ENCODE results near the gene SYF2. TPM values are rescaled to one million over a fixed set of nuclear protein-coding genes. Genes with fewer than 3 reads are reported as not detected.
"Not testable (repeated sequence)": the region's sequence is repeated elsewhere in the genome, so short reads cannot be mapped to it uniquely, and the experiment has no call there.

Gene SYF2
- total RNA-seq, 1 donor, result 12.4 TPM

DNA sequence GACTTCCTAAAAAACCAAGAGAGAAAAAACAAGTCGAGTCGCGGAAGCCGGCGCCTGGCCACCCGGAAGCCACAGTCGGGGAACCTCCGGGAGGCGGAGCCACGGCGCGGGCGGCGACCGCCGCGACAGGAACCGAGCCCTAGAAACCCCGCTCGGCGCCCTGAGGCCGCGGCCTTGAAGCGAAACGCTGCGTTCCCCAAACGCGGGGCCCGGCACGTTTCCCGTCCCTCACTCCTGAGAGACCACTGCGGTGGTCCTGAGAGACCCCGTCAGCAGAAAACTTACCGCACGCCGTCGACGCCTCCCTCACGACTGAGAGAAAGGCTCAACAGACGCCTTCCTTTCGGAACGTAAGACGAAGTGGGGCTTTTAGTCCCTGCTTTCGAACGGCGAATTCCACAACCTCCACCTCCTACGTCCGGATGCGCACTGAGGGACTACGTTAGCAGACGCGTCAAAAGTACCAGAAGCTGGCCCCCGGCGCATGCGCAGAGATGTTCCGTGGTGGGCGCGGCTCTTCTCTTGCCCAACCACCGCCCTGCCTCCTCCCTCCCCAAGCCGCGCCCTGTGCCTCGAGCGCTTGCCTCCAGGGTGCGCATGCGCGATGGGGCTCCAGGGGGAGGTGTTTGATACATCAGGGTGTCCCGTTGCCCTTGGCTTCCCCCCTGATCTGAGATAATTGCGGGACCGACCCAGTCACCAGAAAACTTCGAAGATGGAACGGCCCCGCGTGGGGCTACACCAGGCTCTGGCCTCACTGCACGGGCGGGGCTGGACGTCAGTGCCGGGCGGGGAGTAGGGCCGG is 14.9 kb upstream of the SYF2 start, which contains the start of gene RSRP1:
RSRP1 (minus strand) TSS at position 431 of the 805 bp plus-strand sequence. CDS start 491 bp downstream, outside the sequence.
- peak; percentile 99 to 100 (median 99) for DNase-seq (ENCODE audit: low read depth in 2 of 3, low spot score in 2 of 3)

DNA sequence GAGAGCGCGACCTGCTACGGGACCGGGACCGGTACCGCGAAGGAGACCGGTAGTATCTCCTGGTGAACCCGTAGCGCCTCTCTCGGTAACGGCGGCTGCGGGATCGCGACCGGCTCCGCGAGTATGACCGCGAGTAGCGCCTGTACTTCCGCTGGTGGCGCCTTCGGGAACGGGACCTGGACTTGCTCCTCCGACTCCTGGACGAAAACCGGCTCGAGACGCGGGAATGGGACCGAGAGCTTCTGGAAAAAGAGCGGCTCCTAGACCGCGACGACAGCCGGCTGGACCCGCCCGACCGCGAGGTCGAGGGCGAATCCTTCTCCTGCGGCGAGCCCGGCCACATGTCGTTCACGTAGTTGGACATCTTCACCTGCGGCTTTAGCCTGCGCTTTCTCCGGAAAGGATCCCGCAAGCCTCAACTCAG is 14.3 kb upstream of the SYF2 start:
- DNase-seq (ENCODE audit: low read depth in 2 of 3, low spot score in 2 of 3), result no peak

DNA sequence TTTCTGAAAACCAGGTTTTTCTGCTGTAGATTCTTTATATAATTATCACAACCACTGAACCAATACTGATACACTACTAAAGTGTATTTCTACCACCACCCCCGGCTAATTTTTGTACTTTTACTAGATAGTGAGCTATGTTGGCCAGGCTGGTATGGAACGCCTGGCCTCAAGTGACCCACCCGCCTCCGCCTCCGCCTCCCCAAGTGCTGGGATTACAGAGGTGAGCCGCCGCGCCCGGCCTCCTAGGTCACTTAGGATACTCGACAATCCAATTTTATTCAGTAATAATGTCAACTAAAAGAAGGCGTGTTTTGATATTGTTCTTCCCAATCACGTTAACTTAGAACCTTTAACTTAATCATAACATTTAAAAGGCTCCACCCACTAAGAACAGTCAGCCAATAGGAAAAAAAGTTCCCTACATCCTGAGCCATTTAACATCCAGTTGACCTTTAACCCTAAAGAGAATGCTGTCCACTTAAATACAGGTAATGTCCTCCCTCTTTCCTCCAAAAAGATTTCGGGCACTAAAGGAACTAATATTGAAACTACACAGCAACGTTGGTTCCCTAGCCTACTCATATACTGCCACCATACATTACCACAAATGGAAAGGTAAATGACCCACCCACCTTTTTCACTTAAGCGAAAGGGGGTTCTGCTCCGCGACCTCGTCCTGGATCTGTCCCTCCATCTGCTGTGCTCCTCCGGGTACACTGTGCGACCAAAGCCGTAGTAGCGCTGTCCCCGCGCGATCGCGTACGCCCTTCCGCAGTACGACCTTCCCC is 13.7 kb upstream of the SYF2 start:
- no peak for DNase-seq (ENCODE audit: low read depth in 2 of 3, low spot score in 2 of 3)

DNA sequence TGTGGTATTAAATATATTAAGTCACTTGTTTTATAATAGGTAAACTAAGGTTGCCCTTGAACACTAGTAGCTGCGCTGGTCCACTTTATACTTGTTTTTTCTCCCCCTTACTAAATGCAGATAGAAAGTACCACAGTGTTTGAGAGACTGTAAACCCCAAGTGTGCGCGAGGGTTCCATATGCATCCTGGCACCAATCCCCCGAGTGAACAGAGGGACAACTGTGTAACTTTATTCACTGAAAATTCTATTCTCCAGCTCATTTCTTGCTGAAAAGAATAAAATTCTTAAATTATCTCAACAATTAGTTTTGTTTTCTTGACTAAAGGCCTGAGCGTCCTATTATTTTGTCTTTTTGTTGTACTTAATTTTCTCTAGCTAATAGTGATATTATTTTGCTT is 13.1 kb upstream of the SYF2 start:
- DNase-seq (ENCODE audit: low read depth in 2 of 3, low spot score in 2 of 3), result no peak

DNA sequence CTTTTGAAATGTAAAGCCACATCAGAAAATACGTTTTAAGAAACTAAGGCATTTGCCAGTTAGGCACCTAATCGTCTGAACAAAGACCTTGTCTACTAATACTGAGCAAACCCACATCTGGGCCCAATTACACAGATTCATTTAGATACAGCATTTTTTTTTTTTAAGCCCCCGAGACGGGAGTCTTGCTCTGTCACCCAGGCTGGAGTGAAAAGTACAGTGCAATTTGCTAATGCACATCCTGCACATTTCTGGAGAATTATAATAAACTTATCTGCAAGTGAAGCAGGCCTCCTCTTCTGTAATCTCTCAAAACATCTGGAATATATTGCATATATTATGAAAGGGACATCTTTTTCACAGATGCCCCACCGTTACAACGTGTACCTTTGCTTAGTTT is 11.6 kb upstream of the SYF2 start:
- no peak for DNase-seq (ENCODE audit: low read depth in 2 of 3, low spot score in 2 of 3)

DNA sequence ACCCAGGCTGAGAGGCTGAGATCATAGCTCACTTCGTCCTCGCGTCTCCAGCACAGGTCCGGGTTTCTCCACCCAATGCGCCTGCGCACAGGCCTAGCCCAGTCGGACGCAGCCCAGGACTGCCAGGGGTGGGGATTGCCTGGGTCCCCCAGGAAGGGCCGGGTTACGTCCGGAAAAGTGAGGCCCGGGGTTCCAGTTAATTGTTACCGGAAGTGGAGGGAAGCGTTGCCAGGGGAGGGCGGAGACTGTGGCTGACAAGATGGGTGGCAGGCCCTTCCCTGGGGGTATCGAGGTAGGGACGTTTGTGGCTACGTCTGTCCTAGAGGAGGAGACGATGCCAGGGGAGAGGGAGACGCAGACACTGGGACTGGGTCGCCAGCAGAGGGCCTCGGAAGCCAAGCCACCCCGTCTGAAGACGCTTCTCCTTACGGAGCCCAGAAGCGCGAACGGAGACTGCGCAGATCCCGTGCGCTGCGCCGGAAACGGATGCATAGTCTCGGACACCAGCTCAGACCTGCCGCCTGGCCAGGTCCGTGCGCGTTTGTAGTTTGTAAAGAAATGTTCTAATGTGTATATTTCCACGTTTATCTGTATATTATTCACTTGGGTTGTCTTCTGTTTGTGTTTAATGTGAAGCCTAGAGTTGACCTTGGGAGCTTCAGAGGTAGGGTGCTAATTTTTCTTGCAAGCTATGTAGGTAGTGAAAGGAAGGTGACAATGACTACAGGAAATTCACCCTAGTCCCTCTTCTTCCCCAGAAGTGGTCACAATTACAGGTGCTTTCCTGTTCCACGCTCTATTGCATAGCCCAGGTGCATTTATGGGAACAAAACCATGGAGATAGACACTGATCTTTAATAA is 7.6 kb upstream of the SYF2 start:
- DNase-seq (ENCODE audit: low read depth in 2 of 3, low spot score in 2 of 3), result peak; percentile 67 to 92 (median 89)

DNA sequence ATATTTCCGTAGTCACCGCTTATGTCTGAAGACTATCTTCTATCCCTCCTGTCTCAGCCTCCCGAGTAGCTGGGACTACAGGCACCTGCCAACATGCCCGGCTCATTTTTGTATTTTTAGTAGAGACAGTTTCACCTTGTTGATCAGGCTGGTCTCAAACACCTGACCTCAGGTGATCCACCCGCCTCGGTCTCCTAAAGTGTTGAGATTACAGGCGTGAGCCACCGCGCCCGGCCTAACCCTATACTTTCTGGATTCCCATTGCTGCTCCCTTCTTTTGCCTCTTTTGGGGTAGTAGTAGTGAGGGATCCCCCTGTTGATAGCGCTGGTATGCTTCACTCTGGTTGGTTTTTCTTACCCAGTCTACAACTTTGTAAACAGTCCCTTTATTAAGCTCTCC is 5.7 kb upstream of the SYF2 start:
- DNase-seq (ENCODE audit: low read depth in 2 of 3, low spot score in 2 of 3), result no peak

DNA sequence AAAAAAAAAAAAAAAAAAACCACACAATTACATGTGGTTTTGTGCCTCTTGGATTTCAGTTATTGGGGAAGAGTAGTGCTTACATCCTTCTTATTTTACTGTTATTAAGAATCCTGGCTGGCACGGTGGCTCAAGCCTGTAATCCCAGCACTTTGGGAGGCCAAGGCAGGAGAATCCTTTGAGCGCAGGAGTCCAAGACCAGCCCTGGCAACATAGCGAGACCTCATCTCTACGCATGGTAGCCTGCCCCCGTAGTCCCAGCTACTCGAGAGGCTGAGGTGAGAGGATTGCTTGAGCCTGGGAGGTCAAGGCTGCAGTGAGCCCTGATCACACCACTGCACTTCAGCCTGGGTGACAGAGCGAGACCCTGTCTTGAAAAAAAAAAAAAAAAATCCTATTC is 4.0 kb upstream of the SYF2 start:
- not testable (repeated sequence) for DNase-seq (ENCODE audit: low read depth in 2 of 3, low spot score in 2 of 3)

DNA sequence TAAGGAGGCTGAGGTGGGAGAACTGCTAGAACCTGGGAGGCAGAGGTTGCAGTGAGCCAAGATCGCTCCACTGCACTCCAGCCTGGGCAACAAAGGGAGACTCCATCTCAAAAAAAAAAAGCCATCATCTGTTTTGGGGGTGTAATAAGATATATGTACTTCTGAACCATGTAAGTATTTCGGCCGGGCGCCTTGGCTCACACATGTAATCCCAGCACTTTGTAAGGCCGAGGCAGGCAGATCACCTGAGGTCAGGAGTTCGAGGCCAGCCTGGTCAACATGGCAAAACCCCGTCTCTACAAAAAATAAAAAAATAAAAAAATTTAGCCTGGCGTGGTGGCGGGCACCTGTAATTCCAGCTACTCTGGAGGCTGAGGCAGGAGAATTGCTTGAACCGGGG is 3.1 kb upstream of the SYF2 start:
- DNase-seq (ENCODE audit: low read depth in 2 of 3, low spot score in 2 of 3), result not testable (repeated sequence)

DNA sequence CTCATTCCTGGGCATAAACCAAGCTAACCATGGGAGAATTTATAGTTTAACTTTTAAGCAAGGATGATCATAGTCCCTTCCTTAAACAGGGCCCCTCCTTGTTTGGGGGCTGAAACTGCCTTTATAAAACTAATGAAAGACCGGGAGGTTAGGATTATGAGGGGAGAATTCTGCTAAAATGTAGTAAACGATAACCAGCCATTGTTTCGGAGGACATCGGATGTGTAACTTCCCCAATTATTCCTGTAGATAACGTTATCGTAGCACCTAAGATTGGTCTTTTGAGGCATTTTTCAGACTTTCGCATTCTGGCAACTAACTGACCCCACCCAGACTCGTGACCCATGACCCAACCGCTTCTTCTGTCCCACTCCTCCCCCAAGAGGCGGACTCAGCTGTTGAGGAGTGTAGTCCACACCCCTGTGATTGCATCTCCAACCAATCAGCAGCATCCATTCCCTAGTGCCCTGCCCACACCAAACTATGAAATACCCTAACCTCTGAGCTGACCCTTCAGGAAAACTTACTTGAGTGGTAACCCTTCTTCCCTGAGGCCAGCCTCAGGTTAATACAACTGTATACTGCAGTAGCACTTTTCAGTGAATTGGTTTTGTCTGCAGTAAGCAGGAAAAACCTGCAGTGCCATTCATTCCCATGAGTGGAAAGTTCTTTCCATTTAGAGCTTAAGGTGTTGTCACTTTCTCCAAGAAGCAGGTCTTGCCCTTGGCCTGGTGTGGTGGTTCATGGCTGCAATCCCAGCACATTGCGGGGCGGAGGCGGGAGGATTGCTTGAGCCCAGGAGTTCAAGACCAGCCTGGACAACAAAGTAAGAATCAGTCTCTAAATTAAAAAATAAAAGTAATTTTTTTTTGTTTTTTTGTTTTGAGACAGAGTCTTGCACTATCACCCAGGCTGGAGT is 823 bp upstream of the SYF2 start:
- peak; percentile 26 to 87 (median 86) for DNase-seq (ENCODE audit: low read depth in 2 of 3, low spot score in 2 of 3)

DNA sequence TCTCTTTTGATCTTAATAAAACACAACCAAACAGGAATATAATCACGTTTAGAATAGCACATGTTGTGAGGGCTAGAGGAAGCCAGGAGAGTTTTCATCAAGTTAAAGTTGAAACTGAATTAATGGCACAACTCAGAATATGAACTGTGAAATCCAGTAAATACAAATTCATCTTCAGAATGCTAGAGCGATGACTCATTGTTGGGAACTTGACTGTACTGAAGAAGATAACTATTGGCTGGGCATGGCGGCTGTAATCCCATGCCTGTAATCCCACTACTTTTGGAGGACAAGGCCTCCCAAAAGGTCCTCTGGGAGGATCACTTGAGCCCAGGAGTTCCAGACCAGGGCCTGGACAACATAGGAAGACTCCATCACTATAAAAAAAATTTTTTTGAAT is 8.8 kb downstream of the SYF2 start:
- DNase-seq (ENCODE audit: low read depth in 2 of 3, low spot score in 2 of 3), result no peak

DNA sequence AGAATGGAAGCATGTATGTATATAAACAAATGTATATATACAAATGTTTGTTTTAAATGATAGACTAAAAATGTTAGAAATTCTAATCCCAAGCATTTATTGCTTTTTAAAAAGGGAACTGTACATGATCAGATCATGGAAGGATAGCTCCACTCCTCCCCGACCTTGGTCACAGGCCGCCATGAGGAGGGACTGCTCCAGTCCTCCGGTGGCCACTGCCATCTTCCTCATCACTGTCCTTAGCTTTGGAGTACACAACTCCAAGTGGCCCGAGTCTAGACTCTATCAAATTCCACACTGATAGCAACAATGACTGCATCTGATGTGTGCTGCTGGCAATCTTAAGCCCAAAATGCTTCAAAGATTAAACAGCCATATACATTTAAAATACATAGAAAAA is 9.7 kb downstream of the SYF2 start:
- DNase-seq (ENCODE audit: low read depth in 2 of 3, low spot score in 2 of 3), result no peak

DNA sequence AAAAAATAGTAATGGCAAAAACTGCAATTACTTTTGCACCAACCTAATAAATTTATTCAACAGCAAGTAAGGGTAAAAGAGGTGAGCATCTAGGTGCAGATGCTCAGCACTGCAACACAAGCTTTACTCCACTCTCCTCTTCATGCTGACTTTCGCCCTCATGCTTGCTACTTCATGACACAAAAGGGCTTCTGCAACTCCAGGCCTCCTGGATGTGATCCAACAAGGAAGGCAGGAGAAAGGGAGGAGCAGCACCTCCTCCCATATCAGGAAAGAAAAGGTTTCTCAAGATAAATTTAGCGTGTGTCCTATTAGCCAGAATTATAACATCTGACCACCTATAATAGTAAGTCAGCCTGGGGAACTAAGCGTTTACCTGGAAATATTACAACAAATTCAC is 11.6 kb downstream of the SYF2 start:
- DNase-seq (ENCODE audit: low read depth in 2 of 3, low spot score in 2 of 3), result no peak

DNA sequence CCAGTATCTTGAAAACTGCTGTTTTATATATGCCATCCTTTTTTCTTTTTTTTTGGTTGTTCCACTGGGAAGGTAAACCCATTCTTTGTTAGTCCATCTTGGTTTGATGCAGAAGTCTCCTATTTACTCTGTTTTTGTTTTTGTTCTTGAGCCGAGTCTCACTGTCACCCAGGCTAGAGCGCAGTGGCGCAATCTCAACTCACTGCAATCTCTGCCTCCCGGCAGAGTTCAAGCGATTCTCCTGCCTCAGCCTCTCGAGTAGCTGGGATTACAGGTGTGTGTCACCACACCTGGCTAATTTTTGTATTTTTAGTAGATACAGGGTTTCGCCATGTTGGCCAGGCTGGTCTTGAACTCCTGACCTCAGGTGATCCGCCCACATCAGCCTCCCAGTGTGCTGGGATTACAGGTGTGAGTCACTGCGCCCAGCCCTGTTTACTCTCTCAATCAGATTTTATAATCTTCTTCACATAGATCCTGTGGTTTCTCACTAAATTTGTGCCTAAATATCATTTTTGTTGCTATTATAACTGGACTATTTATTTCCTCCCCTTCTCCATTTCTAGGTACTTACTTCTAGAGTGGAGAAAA is 12.5 kb downstream of the SYF2 start:
- no peak for DNase-seq (ENCODE audit: low read depth in 2 of 3, low spot score in 2 of 3)

DNA sequence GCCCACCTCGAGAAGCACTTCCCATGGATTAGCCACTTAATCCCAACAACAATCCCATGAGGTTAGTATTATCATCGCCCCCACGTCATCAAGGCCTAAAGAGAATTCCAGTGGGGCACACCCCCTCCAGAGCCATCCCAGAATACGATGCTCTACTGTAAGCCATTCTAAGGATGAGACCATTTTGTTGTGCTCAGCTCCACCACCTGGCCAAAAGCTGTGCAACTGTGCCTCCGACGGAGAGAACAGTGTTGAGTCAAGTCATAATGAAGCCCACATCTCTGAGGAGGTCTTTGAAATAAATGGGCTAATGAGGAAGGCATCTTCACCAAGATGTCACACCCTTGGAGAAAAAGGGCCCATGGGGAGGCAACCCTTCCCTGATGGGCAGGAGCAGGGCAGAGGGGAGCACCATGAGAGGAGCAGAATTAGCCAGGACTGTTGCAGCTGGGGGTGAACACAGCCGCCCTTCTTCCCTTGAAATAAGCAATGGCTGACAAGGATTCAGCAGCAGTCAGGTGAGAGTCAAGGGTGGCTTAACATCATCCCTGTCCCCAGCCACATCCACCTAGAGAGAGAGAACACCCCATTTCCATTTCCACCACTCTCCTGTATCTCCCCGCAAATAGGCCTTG is 14.6 kb downstream of the SYF2 start:
- DNase-seq (ENCODE audit: low read depth in 2 of 3, low spot score in 2 of 3), result no peak

DNA sequence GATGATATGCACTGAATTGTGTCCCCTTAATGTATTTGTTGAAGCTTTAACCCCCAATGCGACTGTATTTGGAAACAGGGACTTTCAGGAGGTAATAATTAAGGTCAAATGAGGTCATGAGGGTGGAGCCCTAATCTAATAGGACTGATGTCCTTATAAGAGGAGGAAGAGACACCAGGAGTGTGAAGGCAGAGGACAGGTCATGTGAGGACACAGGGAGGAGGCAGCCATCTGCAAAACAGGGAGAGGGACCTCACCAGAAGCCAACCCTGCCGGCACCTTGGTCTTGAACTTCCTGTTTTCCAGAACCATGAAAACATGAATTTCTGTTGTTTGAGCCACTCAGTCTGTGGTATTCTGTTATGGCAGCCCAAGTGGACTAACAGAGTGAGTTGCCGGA is 15.3 kb downstream of the SYF2 start:
- DNase-seq (ENCODE audit: low read depth in 2 of 3, low spot score in 2 of 3), result no peak

DNA sequence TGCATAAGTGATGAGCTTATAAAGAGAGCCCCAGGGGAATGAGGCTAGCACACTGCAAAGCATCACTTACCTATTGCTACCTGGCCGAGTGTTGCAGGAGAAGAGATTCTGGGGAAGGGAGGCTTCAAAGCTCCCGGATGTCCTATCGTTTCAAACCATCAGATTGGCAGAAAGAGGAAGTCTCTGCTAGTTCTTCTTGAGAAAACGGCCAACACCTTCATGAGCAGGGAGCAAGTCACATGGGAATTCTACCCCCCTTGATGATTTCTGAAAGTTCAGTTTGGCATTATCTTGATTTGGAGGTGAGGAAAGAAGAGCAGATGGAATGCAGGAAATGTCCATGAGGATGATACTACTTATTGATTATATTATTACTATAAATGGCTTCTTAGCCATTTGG is 16.2 kb downstream of the SYF2 start:
- peak in 2 of 3 donors; percentile 24 to 55 for DNase-seq (ENCODE audit: low read depth in 2 of 3, low spot score in 2 of 3)

DNA sequence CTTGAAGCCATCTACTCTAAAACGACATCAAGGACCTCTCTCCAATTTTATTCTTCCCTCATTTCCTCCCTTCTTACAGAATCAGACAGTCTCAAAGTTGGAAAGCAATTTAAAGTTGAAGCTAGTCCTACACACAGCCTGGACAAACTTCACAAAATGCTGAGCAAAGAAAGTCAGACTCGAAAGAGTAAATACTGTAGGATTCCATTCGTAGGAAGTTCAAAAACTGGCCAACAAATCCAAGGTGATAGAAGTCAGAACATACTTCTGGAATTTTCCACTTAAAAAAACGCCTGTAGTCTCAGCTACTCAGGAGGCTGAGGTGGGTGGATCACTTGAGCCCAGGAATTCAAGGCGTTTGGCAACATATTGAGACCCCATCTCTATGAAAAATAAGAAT is 19.6 kb downstream of the SYF2 start:
- no peak for DNase-seq (ENCODE audit: low read depth in 2 of 3, low spot score in 2 of 3)

DNA sequence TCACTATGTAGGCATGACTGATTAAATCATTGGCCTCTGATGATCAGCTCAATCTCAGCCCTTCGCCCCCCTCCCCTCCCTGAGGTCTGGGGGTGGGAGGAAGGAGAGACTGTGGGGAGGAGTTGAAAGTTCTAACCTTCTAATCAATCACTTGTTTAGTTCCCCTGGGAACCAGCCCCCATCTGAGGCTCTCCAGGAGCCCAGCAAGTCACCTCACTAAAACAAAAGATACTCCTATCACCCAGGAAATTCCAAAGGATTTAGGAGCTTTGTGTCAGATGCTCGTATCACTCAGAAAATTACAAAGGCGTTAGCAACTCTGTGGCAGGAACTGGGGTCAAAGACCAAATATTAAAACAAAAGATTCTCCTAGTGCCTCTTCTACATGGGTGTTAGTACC is 21.6 kb downstream of the SYF2 start:
- DNase-seq (ENCODE audit: low read depth in 2 of 3, low spot score in 2 of 3), result no peak

Measured in hematopoietic multipotent progenitor cell (in vitro differentiated cells).